Measurements from ENCODE around the gene CARMIL3.
"Not testable (repeated sequence)": the region's sequence is repeated elsewhere in the genome, so short reads cannot be mapped to it uniquely, and the experiment has no call there.

DNA sequence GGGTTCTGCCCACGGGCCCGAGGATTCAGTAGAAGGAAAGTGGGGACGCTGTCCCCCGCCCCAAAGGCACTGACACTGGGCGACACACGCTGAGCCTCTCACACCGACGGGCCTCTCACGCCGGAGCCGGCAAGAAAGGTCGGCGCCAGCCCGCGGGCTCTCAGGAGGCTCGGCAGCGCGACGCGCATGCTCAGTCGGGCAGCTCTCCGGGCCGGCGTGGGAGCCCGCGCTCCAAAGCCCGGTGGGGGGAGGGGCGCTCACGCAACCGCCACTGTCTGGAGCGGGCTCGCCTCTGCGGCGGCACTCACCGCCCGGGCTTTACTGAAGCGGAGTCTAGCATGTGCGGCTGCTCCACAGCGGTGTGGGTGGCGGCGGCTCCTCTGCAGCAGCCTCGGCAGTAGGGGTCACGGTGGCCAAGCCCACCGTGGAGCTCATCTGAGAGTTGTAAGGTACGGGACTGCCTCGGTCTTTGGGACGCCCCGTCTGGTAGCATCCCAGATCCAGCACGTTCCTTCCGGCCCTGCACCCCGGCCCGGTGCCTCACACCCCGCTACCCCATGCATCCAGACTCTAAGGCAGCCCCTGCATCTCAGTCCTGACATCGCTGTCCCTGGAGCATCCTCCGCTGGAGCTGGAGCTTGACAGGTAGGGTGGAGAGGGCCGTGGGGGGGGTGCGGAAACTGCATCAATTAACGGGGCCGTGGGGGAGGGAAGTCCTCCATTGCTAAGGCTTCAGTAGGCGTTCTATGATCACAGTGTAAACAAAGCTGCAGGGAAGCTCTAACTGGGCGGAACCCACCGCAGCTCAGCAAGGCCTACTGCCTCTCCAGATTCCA lies 44.8 kb upstream of the CARMIL3 start:
- not testable (repeated sequence) for TF ChIP-seq CTCF (IDR thresholded peaks at IDR 0.05; ENCODE audit: low read length); EZH2 (IDR thresholded peaks at IDR 0.05; ENCODE audit: borderline replicate concordance, low read length)
